Fibroblast of peridontal ligament (primary cell): Measurements from ENCODE around the gene DNAH10.
A peak's percentile ranks its signal among the peaks of the same experiment; 100 is the strongest.
"Not testable (repeated sequence)": the region's sequence is repeated elsewhere in the genome, so short reads cannot be mapped to it uniquely, and the experiment has no call there.

Experiments
- DNase-seq: peaks from one replicate; pipeline ENCODE4 v3.0.0-alpha.2; 2010; ENCODE audit errors: extremely low read depth

DNAH10 gene

DNA sequence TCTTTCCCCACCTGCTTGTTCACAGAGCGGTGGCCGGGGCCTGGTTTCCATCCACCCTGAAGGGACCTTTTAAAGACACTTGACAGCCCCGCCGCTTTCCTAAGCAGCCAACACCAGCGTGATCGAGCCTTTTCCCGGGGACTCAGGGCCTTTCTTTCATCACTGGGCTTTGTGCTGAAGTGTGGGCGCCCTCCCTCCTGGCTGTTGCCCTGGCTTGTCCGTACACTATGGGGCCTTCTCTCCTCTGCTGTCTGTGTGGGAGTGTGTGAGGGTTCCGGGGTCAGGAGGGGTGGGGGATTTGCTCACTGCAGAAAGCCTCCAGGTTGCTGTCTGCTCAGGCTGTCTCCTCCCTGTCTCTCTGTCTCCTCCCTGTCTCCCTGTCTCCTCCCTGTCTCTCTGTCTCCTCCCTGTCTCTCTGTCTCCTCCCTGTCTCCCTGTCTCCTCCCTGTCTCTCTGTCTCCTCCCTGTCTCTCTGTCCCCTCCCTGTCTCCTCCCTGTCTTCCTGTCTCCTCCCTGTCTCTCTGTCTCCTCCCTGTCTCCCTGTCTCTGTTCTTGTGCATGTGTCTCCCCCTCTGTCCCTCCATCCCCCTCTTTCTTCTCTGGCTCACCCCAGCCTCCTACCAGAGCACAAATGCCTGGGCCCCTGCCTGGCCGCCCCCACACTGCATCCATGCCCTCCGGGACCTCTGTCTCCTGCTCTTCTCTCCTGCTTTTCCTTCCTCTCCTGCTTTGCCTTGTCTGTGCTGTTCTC, 145.8 kb downstream of the DNAH10 start:
- no peak for DNase-seq

DNA sequence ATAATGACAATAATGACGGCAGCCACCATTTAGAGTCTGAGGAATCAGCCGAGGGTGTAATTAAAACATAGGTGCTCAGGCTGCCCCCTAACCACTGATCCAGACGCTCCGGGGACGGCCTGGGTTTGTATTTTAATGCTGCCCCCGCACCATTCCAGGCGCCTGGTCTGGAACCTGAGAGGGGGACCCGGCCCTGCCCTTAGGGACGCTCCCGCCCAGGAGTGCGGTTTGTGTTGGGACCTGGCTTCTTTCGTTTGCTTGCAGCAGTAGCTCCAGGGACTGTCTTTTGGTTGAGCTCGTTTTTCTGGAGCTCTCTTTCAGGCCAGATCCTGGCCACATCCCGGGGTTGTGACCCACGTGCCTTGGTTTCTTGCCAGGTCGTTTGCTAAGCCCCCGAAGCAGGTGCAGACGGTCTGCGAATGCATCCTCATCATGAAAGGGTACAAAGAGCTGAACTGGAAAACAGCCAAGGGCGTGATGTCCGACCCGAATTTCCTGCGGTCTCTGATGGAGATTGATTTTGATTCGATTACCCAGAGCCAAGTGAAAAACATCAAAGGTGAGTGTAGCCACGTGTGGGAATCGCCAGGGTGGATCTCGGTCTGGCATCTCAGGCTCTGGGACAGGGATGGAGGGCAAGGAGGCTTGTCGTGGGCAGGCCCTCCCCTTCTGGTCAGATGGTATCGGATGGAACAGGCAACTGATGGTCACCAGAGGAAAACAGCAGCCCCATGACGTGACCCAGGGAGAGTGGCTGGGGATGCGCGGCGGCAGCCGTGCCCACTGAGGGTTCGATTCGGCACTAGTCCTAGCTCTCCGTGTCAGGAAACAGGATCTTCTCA, 147.0 kb downstream of the DNAH10 start:
- no peak for DNase-seq

DNA sequence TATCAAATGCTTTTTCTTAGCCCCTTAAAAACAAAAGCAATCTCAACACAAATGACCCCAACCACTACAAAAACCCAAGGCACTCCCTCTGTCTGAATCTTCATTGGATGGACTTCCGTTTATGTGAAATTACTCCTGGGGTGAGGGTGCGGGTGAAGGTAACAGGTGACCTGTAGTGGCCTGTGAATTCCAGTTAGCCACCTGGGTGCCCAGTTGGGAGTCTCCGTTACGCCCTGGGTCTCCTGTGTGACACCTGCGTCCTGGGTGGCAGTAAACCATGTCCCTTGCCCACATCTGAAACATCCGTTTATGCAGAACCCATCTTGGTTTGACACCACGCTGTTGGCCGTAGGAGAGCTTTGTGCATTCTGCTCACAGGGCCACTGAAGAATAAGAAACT, 148.0 kb downstream of the DNAH10 start:
- no peak for DNase-seq

DNA sequence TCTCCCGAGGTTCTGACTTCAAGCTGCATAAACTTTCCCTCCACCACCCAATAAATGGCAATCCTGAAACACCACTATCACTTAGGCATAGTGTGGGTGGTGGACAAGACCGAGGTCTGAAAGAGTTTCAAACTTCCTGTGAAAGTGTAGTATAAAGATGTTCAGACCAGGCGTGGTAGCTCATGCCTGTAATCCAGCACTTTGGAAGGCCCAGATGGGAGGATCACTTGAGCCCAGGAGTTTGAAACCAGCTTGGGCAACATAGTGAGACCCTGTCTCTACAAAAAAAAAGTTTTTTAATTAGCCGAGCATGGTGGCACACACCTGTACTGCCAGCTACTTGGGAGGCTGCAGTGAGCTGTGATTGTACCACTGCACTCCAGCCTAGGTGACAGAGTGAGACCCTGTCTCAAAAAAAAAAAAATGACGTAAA, 148.7 kb downstream of the DNAH10 start:
- DNase-seq: no peak

DNA sequence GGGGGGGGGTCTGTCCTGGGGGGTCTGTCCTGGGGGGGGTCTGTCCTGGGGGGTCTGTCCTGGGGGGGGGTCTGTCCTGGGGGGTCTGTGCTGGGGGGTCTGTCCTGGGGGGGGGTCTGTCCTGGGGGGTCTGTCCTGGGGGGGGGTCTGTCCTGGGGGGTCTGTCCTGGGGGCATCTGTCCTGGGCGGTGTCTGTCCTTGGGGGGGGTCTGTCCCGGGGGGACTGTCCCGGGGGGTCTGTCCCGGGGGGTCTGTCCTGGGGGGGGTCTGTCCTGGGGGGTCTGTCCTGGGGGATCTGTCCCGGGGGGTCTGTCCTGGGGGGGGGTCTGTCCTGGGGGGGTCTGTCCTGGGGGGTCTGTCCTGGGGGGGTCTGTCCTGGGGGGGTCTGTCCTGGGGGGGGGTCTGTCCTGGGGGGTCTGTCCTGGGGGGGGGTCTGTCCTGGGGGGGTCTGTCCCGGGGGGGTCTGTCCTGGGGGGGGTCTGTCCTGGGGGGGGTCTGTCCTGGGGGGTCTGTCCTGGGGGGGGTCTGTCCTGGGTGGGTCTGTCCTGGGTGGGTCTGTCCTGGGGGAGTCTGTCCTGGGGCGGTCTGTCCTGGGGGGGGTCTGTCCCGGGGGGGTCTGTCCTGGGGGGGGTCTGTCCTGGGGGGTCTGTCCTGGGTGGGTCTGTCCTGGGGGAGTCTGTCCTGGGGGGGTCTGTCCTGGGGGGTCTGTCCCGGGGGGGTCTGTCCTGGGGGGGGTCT, 149.7 kb downstream of the DNAH10 start:
- DNase-seq: not testable (repeated sequence)

DNA sequence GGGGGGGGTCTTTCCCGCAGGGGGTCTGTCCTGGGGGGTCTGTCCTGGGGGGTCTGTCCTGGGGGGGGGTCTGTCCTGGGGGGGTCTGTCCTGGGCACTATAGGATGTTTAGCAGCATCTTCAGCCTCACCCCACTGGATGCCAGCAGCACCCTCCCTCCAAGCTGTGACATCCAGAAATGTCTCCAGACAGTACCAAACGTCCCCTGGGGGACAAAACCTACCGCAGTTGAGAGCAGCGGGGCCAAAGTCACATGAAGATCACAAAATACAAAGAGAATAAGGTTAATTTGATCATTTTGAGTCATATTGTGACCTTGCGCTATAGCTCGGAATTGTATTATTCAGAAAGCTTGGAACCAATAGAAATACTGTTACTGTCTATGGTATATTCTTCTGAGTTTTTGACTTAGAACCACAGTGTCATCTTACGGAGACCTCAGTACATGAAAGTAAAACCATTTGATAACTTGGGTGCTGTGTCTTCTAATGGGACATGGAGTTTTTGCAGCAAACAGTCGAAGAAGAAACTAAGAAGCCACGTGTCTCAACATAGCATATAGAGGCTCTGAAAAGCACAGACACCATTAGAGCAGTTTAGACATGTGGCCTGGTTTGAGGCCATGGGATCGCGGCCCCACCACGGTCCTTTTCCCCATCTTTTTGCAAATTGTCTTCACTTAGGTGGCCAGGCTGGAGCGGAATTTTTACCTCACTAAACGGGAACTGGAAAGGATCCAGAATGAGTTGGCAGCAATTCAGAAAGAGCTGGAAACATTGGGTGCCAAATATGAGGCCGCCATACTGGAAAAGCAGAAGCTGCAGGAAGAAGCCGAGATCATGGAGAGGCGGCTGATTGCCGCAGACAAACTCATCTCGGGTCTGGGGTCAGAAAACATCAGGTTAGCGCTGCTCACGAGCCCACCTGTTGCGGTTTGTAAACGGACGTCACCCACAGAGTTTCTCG, 150.6 kb downstream of the DNAH10 start:
- DNase-seq: no peak

DNA sequence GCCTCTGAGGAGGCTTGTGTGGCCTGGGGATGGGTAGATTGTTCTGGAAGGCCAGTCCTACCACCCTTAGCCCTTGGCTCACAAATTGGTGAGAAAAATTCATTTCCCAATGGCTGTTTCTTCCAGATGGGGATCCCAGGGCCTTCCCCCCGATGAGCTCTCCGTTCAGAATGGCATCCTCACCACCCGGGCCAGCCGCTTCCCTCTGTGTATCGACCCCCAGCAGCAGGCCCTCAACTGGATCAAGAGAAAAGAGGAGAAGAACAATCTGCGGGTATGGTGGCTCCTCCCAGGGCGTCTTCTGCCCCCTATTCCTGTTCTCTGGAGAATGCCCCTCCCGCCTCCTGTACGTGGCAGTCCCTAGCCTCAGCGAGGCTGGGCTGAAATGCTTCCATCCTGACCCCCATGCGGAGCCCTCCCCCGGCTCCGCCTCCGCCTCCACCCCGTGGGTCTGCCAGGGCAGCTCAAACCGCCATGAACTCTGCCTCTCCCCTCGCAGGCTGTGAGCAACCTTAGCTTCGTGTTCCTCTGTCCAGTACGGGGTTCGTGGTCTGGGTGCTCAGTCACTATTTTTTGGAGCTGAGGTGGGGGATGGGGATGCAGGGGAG, 152.7 kb downstream of the DNAH10 start:
- no peak for DNase-seq

DNA sequence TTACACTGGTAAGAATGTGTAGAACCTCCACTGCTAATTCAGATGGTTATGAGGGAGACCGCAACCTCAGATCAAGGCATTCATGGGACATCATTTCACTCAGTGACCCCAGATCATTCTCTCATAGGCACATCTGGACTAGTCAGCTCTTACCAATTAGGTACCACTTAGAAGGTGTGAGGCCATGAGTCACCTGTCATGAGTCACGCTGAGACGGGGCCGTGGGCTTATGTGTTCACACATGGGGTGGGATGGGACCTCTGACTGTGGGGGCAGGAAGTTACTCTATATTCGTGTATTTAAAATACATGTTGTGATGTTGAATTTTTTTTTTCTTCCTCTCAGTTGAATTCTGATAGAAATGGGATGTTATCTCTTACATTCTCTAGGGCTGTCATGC, 154.6 kb downstream of the DNAH10 start:
- DNase-seq: no peak

DNA sequence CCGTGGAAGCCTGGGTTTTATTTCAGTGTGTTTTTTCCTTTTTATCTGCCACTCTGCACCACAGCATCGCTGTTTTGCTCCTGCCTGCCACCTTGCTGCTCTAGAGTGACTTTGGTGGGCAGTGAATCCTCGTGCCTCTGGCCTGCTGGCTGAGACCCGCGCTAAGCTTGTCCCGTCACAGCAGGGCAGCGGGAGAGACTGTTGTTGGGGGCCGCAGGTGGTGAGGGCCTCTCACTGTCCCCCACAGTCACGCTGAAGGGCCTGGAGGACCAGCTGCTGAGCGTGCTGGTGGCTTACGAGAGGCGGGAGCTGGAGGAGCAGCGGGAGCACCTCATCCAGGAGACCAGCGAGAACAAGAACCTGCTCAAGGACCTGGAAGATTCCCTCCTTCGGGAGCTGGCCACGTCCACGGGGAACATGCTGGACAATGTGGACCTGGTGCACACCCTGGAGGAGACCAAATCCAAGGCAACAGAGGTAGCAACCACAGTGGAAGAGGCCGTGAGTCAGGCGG, 155.3 kb downstream of the DNAH10 start:
- no peak for DNase-seq

DNA sequence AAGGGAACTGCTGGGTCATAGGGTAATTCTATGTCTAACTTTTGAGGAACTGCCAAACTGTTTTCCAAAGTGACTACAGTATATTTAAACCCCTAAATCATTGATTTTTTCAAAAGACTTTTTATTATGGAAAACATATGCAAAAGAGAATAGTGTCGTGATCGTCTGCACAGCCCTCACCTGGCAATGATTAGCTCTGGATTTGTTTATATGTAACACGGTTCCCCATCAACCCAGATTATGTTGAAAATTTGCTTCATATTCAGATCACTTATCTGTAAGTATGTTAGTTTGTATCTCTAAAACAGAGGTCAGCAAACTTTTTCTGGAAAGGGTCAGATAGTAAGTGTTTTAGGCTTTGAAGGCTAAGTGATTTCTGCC, 157.9 kb downstream of the DNAH10 start:
- peak; percentile 36 for DNase-seq

DNA sequence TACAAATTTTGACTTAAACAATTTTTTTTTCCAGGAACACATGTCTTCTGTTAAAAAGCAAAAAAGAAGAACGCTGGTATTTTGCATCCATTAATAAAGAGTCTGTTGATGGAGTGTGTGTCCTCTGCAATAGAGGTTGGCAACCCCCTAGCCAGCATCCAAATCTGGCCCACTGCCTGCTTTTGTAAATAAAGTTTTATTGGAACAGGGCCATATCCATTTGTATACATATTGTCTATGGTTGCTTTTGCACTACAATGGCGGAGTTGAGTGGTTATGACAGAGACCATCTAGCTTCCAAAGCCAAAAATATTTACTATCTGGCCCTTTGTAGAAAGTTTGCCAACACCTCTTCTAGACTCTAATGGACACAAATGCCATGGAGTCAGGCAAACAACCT, 160.9 kb downstream of the DNAH10 start:
- DNase-seq: no peak

DNA sequence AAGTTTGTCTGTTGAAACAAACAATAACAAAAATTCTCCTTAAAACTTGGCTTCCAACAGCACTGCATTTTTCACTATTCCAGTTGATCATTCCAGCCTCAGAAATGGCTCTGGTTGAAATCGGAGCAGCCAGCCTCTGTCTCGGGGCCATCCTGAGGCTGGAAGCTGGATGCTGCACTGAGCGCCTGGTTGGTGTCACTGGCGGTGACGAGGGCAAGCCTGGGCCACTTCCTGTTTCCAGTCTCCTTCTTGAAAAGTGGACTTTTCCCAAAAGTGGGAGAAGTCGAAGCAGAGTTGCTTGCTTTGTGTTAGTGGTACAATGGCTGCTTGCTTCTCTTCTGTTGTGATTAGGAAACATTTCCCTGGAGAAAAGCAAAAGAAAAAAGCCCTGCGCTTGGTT, 161.8 kb downstream of the DNAH10 start:
- DNase-seq: no peak

DNA sequence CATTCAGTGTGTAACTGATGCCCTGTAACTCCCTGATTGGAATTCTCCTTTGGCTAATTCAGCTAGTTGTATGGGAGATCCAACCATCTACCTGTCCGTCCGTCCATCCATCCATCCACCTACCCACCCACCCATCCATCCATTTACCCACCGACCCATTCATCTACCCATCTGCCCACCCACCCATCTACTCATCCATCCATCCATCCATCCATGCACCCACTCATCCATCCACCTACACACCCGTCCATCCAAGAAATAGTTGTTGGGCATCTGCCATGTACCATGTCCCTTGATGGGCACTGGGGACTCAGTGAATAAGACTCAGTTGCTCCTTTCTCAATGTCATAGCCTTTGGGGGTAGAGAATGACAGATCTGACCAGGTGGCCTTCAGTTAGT, 162.4 kb downstream of the DNAH10 start:
- no peak for DNase-seq

DNA sequence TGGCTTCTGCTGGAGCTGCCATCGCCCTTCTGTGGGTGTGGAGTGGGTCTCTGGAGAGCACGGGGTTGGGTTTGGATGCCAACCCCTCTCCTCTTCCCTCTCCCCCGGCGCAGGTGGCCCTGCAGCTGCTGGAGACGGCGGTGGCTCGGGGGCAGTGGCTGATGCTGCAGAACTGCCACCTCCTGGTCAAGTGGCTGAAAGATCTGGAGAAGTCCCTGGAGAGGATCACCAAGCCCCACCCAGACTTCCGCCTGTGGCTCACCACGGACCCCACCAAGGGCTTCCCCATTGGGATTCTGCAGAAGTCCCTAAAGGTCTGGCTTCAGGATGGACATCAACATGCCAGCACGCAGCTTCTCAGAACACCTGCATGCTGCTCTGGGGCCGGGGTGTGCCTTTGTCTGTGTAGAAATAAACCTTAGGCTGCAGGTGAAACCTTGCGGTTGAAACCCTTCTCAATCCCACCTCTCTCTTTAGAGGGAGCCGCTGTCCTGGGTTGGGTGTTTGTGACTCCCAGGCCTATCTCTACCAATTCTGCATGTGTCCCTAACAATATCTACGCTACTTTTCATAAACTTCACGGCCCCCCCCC, 166.3 kb downstream of the DNAH10 start:
- DNase-seq: no peak

DNA sequence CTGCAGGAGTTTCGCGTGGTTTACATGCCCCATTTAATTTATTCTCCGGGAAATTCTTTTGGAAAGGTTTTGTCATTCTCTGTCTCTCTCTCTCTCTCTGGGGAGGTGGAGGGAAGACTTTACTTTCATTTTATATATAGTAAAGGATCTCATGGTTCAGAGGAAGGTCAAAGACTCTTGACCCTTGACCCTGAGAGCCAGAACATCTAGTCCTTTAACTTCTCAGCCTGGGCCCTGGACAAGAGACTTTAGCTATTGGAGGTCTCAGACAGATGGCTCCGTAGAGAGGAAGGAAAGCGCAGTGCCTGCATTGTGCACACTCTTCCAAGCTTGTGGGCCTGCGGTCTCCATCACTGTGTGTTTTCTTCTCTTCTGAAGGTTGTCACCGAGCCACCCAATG, 166.8 kb downstream of the DNAH10 start:
- no peak for DNase-seq

DNA sequence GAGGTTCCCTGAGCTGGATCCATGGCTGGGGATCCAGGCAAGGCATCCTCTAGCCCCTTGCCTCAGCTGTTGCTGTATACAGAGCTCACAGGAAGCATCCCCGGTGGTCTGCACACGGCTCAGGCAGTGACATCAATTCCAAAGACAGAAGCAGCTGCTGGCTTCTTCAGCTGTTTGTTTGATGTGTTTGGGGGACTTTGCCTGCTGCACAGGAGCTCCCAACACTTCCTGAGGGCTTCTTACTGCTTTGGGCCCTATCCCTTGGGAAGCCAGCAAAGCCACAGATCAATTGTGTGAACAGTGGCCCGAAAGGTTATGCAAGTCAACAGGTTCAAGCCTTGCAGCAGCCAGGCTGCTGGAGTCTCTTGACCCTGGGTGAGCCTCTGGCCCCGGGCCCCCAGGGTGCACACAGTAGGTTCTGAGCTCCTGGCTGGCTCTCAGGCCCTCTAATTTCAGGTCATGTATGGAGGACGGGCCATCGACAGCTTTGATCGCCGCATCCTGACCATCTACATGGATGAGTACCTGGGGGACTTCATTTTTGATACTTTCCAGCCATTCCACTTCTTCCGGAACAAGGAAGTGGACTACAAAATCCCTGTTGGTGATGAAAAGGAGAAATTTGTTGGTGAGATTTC, 168.0 kb downstream of the DNAH10 start:
- no peak for DNase-seq

DNA sequence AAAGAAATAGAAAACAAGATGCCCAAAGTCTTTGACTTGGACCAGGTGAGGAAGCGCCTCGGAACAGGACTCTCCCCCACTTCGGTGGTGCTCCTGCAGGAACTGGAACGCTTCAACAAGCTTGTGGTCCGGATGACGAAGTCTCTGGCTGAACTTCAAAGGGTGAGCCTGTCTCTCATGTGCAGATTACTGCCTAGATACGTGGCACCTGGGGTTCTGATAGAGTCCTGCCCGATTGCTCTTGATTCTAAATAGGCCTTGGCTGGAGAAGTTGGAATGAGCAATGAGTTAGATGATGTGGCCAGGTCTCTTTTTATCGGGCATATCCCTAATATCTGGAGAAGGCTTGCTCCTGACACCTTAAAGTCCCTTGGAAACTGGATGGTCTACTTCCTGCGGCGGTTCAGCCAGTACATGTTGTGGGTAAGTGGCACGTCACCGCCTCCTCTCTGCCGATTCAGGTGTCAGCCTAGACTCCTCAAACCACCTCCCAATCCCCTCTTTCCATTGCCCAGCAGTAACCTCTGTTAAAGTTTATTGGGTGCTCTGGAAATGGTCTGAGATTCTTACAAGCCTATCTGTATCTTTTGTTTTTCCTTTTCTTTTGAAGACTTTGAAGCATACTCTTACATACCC, 169.7 kb downstream of the DNAH10 start:
- no peak for DNase-seq

DNA sequence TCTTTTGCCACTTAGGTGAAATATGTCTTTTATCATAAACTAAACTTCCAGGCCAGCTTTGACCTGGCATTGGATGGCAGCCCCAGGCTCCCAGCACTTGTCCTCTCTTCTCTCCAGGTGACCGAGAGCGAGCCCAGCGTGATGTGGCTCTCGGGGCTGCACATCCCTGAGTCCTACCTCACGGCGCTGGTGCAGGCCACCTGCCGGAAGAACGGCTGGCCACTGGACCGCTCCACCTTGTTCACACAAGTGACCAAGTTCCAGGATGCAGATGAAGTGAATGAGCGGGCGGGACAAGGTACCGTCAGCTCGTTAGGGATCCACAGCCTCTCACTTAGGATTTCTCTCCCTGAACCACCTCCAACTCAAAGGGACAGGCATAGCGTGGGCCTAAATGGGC, 171.1 kb downstream of the DNAH10 start:
- no peak for DNase-seq

DNA sequence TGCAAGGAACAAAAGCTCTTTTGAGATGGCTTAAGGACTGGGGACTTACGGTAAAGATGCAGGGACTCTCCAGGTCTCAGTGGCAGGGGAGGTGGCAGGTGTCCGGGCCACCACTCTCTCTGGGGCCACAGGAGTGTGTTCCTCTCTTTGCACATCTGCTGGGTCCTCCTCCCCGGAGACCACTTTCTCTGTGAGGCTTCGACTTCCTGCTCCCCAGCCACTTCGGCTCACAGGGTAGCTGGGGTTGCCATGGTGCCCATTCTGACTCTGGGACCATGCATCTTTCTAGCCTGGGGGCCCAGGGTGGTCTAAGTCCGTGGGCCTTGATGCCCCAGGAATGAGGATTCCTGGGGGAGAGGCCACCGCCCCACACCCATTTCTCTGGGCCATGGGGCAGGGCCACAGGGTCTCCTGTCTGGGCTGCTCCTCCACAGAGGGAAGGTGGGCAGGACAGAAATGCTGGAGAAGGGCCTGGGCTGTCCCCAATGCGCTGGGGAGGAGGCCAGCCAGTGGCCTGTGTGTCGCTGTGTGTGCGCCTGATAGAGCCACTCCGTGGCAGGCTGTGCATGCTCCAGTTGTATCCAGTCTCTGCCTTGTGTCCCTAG, 172.0 kb downstream of the DNAH10 start:
- DNase-seq: no peak
